Caco-2 (cell line): ENCODE data around the gene DDI2. TPM values are rescaled to one million over a fixed set of nuclear protein-coding genes. Genes with fewer than 3 reads are reported as not detected.

Experiments
- Bru-seq: library from RNA; stranded (reverse); fragments of 400-500 nt; gene quantifications from one replicate; lab custom pipeline; 2021; lab: Mats Ljungman, UMichigan
- BruChase-seq, 2 experiments: library from RNA; stranded (reverse); fragments of 400-500 nt; gene quantifications; one replicate each; lab custom pipeline; 2021; lab: Mats Ljungman, UMichigan
- BruUV-seq: library from RNA; stranded (reverse); fragments of 400-500 nt; replicated peaks from 2 replicates; lab custom pipeline; 2021; lab: Mats Ljungman, UMichigan
- CTCF ChIA-PET: fragments of 300-600 bp; sonication (Branson Sonifier 250); formaldehyde crosslinking; loops from one replicate; lab custom pipeline; 2022; ENCODE audit warnings: antibody characterized with exemption; lab: Charles Lee
- POLR2A ChIA-PET: fragments of 300-600 bp; sonication (Branson Sonifier 250); formaldehyde crosslinking; loops from one replicate; lab custom pipeline; 2022; ENCODE audit warnings: antibody characterized with exemption; lab: Charles Lee
- DNase-seq, 2 experiments: peaks; one replicate each; pipeline versions ENCODE4 v3.0.0 to v3.0.0-alpha.2; 2020 to 2022
- H3K27me3 ChIP-seq: replicated peaks from 2 replicates; pipeline ENCODE4 v1.6.0; 2011; ENCODE audit warnings: low read length; ENCODE audit not compliant: control insufficient read depth, insufficient read depth
- H3K36me3 ChIP-seq: 2 replicates; pipeline ENCODE4 v1.5.1; 2011; ENCODE audit warnings: low read length; ENCODE audit not compliant: control insufficient read depth, insufficient read depth
- H3K4me1 ChIP-seq: fragments of 250-450 bp; sonication (Bioruptor Pico); 2 replicates; pipeline ENCODE4 v1.5.1; 2020; ENCODE audit warnings: mild to moderate bottlenecking
- H3K4me3 ChIP-seq: 2 replicates; pipeline ENCODE4 v1.5.1; 2011; ENCODE audit warnings: low read depth, mild to moderate bottlenecking, control low read depth, low read length
- H3K9me3 ChIP-seq: fragments of 250-450 bp; sonication (Bioruptor Pico); 2 replicates; pipeline ENCODE4 v1.5.1; 2020; ENCODE audit warnings: mild to moderate bottlenecking, moderate library complexity
- H3K27ac Mint-ChIP-seq: one replicate; pipeline ENCODE4 v1.8.0; 2022; ENCODE audit warnings: mixed read lengths; ENCODE audit not compliant: unreplicated experiment
- H3K27me3 Mint-ChIP-seq: one replicate; pipeline ENCODE4 v1.8.0; 2022; ENCODE audit warnings: mixed read lengths; ENCODE audit not compliant: insufficient read depth, unreplicated experiment
- H3K36me3 Mint-ChIP-seq: one replicate; pipeline ENCODE4 v1.8.0; 2022; ENCODE audit warnings: mild to moderate bottlenecking, mixed read lengths; ENCODE audit not compliant: insufficient read depth, unreplicated experiment
- H3K4me1 Mint-ChIP-seq: one replicate; pipeline ENCODE4 v1.8.0; 2022; ENCODE audit warnings: low read depth, mixed read lengths; ENCODE audit not compliant: unreplicated experiment
- H3K4me3 Mint-ChIP-seq: one replicate; pipeline ENCODE4 v1.8.0; 2022; ENCODE audit warnings: mild to moderate bottlenecking, moderate library complexity, mixed read lengths; ENCODE audit not compliant: unreplicated experiment
- H3K9me3 Mint-ChIP-seq: one replicate; pipeline ENCODE4 v1.8.0; 2022; ENCODE audit warnings: mixed read lengths; ENCODE audit not compliant: unreplicated experiment
- intact Hi-C: fragments of 100-400 bp; cut with micrococcal nuclease; formaldehyde crosslinking; loops from one replicate; pipeline ENCODE4 v1.10.0; 2022; ENCODE audit not compliant: unreplicated experiment
- long read RNA-seq: library from polyadenylated mRNA; stranded (forward); transcript quantifications from one replicate; pipeline ENCODE4 v2.0.0, GENCODE V29; 2022
- total RNA-seq: library from RNA; stranded (reverse); gene quantifications from 2 replicates; pipeline ENCODE4 v1.2.3, GENCODE V29; 2022
- TF ChIP-seq, protein P1 (sequence below), 2 experiments: fragments of 200-600 bp in 1 of 2; IDR thresholded peaks; 1 replicate in 1 of 2; 2 replicates in 1 of 2; pipeline versions ENCODE4 v1.5.1 to v1.8.0; 2011 to 2022; ENCODE audit warnings: antibody characterized with exemption in 1 of 2, control low read depth in 1 of 2, inconsistent platforms in 1 of 2, low read depth in 1 of 2, low read length in 1 of 2, mild to moderate bottlenecking in 1 of 2, moderate library complexity in 1 of 2; ENCODE audit not compliant: insufficient read depth in 1 of 2, severe bottlenecking in 1 of 2, unreplicated experiment in 1 of 2

The DDI2 gene
- total RNA-seq = 53.1 and 53.4 TPM in 2 replicates
- percentile 89 among the genes with signal in this experiment for Bru-seq, nascent RNA
- BruChase-seq, experiment 1, labeled RNA remaining after a 2-hour chase = percentile 95 among the genes with signal in this experiment
- percentile 92 among the genes with signal in this experiment for BruChase-seq, experiment 2, labeled RNA remaining after a 6-hour chase
- long read RNA-seq, full-length matches to known transcripts = 17 of 31 reads
- long read RNA-seq, partial matches to known transcripts = 2 of 31 reads
- long read RNA-seq, other reads (novel, unspliced or antisense) = 12 of 31 reads

DNA sequence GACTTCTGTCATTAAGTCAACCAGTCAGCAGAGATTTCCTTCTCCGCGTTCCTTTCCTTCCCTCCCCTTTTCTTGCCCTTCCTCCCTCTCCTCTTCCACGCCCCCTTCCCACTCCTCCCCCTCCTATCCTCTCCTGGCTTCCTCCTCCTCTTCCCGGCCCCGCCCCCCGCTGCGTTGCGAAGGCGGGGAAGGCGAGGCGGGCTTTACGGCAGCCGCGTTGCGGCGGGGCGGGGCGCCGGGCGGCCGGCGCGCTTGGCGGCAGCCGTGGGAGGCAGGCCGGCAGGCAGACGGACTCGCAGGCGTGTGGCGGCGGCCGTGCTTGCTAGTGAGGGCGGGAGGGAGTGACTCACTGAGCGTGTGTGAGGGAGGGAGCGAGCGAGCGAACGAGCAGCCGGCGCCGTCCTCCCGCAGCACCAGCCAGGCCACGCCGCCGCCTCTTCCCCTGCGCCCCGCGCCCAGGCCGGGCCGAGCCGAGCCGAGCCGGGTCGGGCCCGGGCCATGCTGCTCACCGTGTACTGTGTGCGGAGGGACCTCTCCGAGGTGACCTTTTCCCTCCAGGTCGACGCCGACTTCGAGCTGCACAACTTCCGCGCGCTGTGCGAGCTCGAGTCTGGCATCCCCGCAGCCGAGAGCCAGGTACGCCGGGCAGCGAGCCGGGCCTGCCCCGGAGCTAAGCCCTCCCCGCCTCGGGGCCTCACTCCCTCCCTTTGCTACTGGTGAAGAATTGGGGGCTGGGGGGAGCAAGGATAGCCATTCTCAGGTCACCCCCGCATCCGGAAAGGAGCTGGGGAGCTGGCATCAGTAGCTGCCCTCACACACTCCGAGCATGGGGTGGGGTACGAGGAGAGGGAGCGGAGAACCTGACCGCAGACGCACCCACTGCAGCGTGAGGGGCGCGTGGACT lies at the start of gene DDI2:
TSS of gene DDI2 (plus strand) at position 286 of the 904 bp plus-strand sequence. CDS start at position 499, 213 bp downstream.
- BruUV-seq = no TSS peak
- Histone ChIP-seq H3K4me1 (peaks cover 34% of the 10 kb centered on the region), H3K4me3 (peak within 1 kb of the TSS; percentile 95), H3K9me3 (no peaks in the 10 kb centered on the region), H3K27me3 (no peaks in the 10 kb centered on the region), H3K36me3 (no peaks in the 10 kb centered on the region; the same call in 1 of the 2 replicates)
- no peaks in the 10 kb centered on the region for H3K9me3 Mint-ChIP-seq
- peak within 1 kb of the TSS; percentile 86 for H3K27ac Mint-ChIP-seq
- no peaks in the 10 kb centered on the region for H3K27me3 Mint-ChIP-seq
- ChIA-PET POLR2A (interaction anchor here (0.5 kb wide), 1 partner anchor 19 kb away, joined by 3 read pairs; no protein-coding TSS in a partner anchor), CTCF (interaction anchor here (0.9 to 1.5 kb wide), 2 partner anchors 14 to 124 kb away, joined by 3 to 4 read pairs; no protein-coding TSS in a partner anchor)
- intact Hi-C loops = loop anchor here (1.0 to 10.0 kb wide), 4 partner anchors 14 to 217 kb away; partner anchors contain the start of genes AGMAT and DNAJC16
- peak within 1 kb of the TSS; percentile 88 for H3K4me3 Mint-ChIP-seq
- H3K36me3 Mint-ChIP-seq = peaks cover 27% of the 10 kb centered on the region
- H3K4me1 Mint-ChIP-seq = peaks cover 28% of the 10 kb centered on the region
- peak; percentile 96 to 97 for DNase-seq
- TF ChIP-seq, protein P1, sequence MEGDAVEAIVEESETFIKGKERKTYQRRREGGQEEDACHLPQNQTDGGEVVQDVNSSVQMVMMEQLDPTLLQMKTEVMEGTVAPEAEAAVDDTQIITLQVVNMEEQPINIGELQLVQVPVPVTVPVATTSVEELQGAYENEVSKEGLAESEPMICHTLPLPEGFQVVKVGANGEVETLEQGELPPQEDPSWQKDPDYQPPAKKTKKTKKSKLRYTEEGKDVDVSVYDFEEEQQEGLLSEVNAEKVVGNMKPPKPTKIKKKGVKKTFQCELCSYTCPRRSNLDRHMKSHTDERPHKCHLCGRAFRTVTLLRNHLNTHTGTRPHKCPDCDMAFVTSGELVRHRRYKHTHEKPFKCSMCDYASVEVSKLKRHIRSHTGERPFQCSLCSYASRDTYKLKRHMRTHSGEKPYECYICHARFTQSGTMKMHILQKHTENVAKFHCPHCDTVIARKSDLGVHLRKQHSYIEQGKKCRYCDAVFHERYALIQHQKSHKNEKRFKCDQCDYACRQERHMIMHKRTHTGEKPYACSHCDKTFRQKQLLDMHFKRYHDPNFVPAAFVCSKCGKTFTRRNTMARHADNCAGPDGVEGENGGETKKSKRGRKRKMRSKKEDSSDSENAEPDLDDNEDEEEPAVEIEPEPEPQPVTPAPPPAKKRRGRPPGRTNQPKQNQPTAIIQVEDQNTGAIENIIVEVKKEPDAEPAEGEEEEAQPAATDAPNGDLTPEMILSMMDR (IDR thresholded peaks at IDR 0.05; ENCODE audit: insufficient read depth in 1 of 2, low read depth in 1 of 2, low read length in 1 of 2, severe bottlenecking in 1 of 2, unreplicated experiment in 1 of 2) = no peak

DNA sequence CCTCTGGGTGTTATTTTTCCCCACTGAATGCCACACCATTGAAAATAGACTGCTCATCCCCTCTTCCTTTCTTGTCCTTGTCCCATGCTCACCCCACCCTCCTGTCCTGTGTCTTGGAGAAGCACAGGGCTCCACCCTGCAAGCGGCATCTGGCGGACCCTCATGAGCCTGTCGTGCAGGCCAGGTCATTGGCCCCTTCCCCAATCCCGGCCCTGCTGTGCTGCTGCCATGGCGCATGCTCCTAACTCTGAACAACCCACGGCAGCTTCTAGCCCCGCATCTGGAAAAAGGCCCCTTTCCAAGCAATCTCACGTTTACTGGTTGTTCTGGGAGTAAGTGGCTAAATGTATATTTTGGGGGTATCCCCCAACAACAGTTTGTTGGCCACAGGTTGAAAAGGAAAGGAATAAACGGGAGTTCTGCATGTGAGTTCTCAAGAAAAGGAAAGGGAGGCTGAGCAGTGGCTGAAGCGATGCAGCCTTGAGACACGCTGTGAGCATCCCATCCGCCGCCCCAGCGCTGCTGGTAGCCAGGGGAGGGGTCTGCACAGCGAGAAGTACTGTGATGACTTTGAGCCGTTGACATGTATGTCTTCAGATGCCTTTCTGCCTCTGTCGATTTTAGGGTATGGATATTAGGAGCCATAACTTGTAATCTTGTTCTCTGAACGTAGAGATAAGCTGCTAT lies 48.7 kb upstream of the DDI2 start:
- H3K27me3 Mint-ChIP-seq = no peaks in the 10 kb centered on the region
- no peaks in the 10 kb centered on the region; the same call in 1 of the 2 replicates for H3K36me3 ChIP-seq
- H3K4me1 ChIP-seq = no peaks in the 10 kb centered on the region
- ChIA-PET POLR2A (no interaction called here), CTCF (no interaction called here)
- H3K4me1 Mint-ChIP-seq = no peaks in the 10 kb centered on the region
- H3K4me3 Mint-ChIP-seq = no peak overlapping the region
- no peak for DNase-seq
- H3K36me3 Mint-ChIP-seq = peaks cover 63% of the 10 kb centered on the region
- H3K4me3 ChIP-seq = no peak overlapping the region
- TSS peak; percentile 8 for BruUV-seq
- TF ChIP-seq, protein P1 (IDR thresholded peaks at IDR 0.05; ENCODE audit: insufficient read depth in 1 of 2, low read depth in 1 of 2, low read length in 1 of 2, severe bottlenecking in 1 of 2, unreplicated experiment in 1 of 2) = no peak
- no peaks in the 10 kb centered on the region for H3K27me3 ChIP-seq
- intact Hi-C loops = no loop called here
- H3K9me3 Mint-ChIP-seq = no peaks in the 10 kb centered on the region
- no peaks in the 10 kb centered on the region for H3K9me3 ChIP-seq
- H3K27ac Mint-ChIP-seq = no peak overlapping the region
